Hematopoietic multipotent progenitor cell treated with erythropoietin and hydrocortisone succinate and interleukin-3 and kit ligand, for 6 days (in vitro differentiated cells): Measurements from ENCODE around the gene NLRP6.
"Not testable (repeated sequence)": the region's sequence is repeated elsewhere in the genome, so short reads cannot be mapped to it uniquely, and the experiment has no call there.

Experiments
- DNase-seq: peaks from one replicate; pipeline ENCODE4 v3.0.0-alpha.2; 2015

NLRP6 gene

GRCh38 chr11:278001-278951 lies at the start of gene NLRP6:
Gene NLRP6 (plus strand): TSS chr11:278407. CDS start chr11:278570, 163 bp downstream.
- DNase-seq: no peak

GRCh38 chr11:230431-230830 lies 47.8 kb upstream of the NLRP6 start:
- no peak for DNase-seq

GRCh38 chr11:232783-233565 lies 45.2 kb upstream of the NLRP6 start:
- DNase-seq: no peak

- DNase-seq: no peak
Observed at GRCh38 chr11:235180-235579, 43.0 kb upstream of the NLRP6 start.

GRCh38 chr11:235609-235996 lies 42.6 kb upstream of the NLRP6 start:
- DNase-seq: peak; percentile 31

DNA sequence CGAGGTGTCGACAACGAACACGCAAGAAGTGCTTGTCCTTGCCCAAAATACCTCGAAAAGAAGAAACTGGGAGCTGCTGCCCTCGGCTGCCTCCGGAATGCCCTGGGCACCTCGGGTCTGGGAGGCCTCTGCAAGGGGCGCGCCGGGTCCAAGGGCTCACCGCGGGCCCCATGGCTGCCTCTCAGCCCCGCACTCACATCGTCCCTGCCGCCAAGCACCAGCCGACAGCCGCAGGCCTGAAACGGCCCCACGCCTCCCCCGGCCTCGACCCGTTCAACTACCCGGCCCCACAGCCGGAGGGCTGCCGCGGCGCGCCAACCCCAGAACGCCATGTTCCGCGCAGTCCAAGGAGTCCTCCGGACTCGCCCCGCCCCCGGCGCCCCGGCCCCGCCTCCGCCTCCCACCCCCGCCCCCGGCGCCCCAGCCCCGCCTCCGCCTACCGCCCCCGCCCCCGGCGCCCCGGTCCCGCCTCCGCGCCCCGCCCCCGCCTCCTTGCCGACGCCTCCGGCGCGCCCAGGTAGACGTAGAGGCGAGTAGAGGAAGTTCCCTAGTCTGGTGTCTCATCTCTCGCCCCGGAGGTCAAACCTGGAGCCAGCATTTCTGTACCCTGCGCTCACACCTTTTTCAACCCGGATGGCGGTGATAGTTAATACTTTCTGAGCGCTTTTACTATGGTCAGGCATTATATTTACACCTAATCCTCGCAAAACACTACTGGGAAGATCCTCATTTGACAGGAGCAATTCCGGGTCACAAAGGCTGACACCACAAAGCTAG lies 42.0 kb upstream of the NLRP6 start, which contains the start of gene SIRT3:
Gene SIRT3 (minus strand): TSS at position 346 of the 777 bp plus-strand sequence. CDS start 14 bp downstream, at position 332.
- DNase-seq: peak; percentile 93

GRCh38 chr11:236774-237767 lies 41.1 kb upstream of the NLRP6 start, which contains the start of gene PSMD13:
Gene PSMD13 (plus strand): TSS chr11:236976. CDS start chr11:237050, 74 bp downstream.
- DNase-seq: peak; percentile 93

- not testable (repeated sequence) for DNase-seq
Observed at GRCh38 chr11:238346-238745, 39.9 kb upstream of the NLRP6 start.

DNA sequence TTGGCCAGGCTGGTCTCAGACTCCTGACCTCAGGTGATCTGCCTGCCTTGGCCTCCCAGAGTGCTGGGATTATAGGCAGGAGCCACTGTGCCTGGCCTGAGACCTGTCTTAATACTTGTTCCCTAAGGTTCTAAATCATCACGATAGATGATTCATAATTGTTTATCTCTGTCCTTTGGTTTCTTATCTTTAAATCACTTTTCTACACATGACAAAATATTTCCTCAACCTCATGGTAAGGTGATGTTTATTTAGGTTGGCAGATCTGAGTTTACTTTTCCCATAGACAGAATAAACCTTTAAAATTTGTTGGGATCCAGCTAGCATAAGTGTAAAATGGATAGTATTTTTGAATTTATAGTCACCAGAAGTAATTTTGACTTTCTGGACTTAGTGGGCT lies 37.9 kb upstream of the NLRP6 start:
- no peak for DNase-seq

DNA sequence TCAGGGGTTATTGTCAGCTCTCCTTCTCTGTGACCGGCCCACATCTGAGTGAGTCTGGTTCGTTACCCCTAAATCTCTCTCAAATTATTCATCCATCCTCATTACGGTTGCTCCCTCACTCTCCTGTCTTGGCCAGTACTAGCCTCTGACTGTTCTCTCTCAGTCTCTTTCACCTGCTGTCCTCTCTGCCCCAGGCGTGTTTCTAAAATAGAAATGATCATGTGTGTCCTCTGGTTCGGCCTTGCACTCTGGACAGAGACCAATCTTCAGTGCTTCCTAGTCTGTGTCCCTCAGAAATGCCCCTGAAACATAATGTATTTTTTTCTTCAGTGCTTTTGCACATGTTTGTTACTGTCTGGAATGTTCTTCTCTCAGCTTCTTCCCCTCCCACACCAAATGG lies 36.6 kb upstream of the NLRP6 start:
- DNase-seq: no peak

DNA sequence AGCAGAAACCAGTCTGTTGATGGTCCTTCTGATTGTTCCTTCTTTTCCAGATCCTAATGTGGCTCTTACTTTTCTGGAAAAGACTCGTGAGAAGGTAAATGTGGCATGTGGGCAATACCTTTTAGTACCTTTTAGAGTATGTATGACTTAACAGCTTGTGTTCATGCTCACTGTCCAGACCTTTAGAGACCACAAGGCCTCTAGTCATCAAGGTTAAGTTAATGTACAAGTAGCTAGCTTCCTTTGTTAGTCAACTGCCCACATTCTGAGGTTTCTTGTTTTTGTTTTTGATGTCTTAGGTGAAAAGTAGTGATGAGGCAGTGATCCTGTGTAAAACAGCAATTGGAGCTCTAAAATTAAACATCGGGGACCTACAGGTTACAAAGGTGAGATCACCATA lies 33.8 kb upstream of the NLRP6 start:
- no peak for DNase-seq

GRCh38 chr11:249062-249461 lies 29.1 kb upstream of the NLRP6 start:
- DNase-seq: no peak

GRCh38 chr11:250274-250673 lies 27.9 kb upstream of the NLRP6 start:
- no peak for DNase-seq

GRCh38 chr11:250740-251299 lies 27.4 kb upstream of the NLRP6 start:
- DNase-seq: peak; percentile 74

- no peak for DNase-seq
Observed at GRCh38 chr11:251550-251949, 26.7 kb upstream of the NLRP6 start.

DNA sequence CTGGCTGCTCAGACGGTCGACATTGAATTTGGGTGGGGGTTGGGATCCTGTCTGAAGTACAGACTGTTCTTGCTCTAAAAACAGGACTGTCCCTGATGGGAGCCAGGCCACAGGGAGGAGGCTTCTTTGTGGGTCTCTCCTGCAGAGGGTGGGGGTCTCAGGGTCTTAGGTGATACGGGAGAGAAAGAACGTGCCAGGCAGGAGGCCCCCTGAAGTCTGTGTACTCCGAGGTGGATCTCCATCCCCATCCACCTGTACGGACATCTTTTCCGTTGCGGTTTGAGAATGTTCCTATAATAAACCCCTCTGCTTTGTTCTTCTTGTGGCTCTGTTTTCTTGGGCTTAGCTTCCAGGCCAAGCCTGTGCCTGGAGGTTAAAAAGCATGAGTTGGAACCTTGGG lies 25.5 kb upstream of the NLRP6 start:
- DNase-seq: no peak

DNA sequence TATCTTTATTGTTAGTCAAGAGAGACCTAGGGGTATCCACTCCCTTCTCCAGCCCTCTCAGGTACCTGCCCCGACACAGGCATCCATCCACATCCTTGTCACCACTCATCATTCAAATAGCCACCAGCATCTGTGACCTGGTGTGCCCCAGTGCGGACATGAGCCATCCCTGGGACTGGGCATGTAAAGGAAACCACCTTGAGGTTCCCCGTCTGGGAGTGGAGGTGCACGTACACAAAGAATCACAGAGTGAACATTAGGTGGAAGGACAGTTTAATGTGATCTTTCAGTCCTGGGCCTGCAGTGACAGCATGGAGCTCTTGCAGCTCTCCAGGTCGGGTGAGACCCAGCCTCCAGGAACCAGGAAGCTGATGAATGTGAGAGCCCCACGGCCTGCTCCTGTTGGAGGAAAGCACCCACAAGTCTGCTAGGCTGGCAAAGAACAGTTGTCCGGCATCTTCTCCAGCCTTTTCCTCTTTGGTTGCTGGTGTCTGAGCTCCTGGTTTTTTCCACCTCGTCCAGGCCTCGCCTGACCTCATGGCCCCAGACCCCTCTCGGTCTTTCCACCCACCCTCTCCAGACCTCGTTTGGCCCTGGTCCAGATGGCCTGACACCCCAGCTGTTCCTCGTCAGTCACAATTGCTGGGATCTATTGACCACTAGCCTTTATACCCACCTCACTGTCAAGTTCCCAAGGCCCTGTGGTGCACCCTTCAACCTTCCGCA lies 24.9 kb upstream of the NLRP6 start:
- no peak for DNase-seq

DNA sequence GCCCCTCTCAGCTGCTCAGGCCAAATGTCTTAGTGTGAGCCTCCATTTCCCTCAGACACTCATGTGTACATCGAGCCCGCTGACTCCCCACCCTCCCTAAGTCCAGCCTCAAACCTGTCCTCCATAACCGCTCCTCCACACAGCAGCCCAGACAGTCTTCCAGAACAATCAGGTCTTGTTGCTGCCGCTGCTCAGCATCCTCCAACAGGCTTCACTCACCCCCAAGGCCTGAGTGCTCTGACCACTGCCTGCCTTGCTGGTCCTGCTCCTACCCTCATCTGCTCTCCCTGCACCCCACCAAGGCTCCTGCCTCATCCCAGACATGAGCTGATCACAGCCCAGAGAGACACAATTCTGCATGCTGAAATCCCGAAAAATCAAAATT lies 24.3 kb upstream of the NLRP6 start:
- DNase-seq: no peak

DNA sequence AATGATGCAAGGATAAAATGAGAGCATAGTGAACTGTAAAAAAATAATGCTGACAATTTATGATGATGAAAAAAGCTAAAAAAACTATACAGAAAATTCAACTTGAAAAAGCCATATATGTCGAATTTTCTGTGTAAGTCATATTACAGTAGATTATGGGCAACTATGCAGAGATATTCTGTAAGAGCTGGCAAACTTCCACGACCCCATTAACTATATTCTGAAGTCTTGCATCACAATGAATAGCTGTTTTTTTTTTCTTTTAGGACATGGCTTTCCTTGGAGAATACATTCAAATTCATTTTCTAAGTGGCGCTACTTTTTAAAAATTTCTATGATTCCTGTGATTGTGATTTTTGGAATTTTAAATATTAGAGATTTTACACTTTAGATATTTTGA lies 23.0 kb upstream of the NLRP6 start:
- DNase-seq: peak; percentile 60

- no peak for DNase-seq
Observed at GRCh38 chr11:255816-256215, 22.4 kb upstream of the NLRP6 start.
